Loucy (cell line): ENCODE measurements around the gene RHCE.
"Not testable (repeated sequence)": the region's sequence is repeated elsewhere in the genome, so short reads cannot be mapped to it uniquely, and the experiment has no call there.

Experiments
- H2AFZ ChIP-seq: fragments of 200-600 bp; sonication (generic); 2 replicates; pipeline ENCODE4 v1.6.0; 2016; ENCODE audit warnings: antibody characterized with exemption, mild to moderate bottlenecking, low read length, moderate library complexity
- H3F3A ChIP-seq: fragments of 200-600 bp; 2 replicates; pipeline ENCODE4 v1.6.0; 2016; ENCODE audit warnings: antibody characterized with exemption, low read depth, mild to moderate bottlenecking
- H3K27me3 ChIP-seq: fragments of 200-600 bp; sonication (generic); 2 replicates; pipeline ENCODE4 v1.6.1; 2014; ENCODE audit warnings: low read length, mild to moderate bottlenecking; ENCODE audit not compliant: insufficient read depth, poor library complexity, severe bottlenecking
- H3K36me3 ChIP-seq: fragments of 200-600 bp; sonication (generic); 2 replicates; pipeline ENCODE4 v1.6.1; 2016; ENCODE audit warnings: low read length; ENCODE audit not compliant: insufficient read depth
- H3K4me1 ChIP-seq: fragments of 200-600 bp; sonication (generic); 2 replicates; pipeline ENCODE4 v1.5.1; 2014; ENCODE audit warnings: low read length, mild to moderate bottlenecking; ENCODE audit not compliant: insufficient read depth, poor library complexity, severe bottlenecking
- H3K4me2 ChIP-seq: fragments of 200-600 bp; sonication (generic); 2 replicates; pipeline ENCODE4 v1.6.0; 2014; ENCODE audit warnings: antibody characterized with exemption, low read length, low read depth, mild to moderate bottlenecking; ENCODE audit not compliant: poor library complexity, severe bottlenecking
- H3K4me3 ChIP-seq: fragments of 200-600 bp; sonication (generic); 2 replicates; pipeline ENCODE4 v1.5.1; 2014; ENCODE audit warnings: low read length, mild to moderate bottlenecking, mixed read lengths; ENCODE audit not compliant: poor library complexity, severe bottlenecking
- H3K79me2 ChIP-seq: fragments of 200-600 bp; sonication (generic); 2 replicates; pipeline ENCODE4 v1.6.1; 2014; ENCODE audit warnings: low read length; ENCODE audit not compliant: insufficient read depth
- H3K9ac ChIP-seq: fragments of 200-600 bp; sonication (generic); 2 replicates; pipeline ENCODE4 v1.6.0; 2014; ENCODE audit warnings: mild to moderate bottlenecking, low read depth, low read length, moderate library complexity; ENCODE audit not compliant: poor library complexity, severe bottlenecking
- H3K9me2 ChIP-seq: fragments of 200-600 bp; sonication (generic); replicated peaks from 2 replicates; pipeline ENCODE4 v1.6.1; 2016; ENCODE audit warnings: low read depth, low read length, mixed read lengths
- H3K9me3 ChIP-seq: fragments of 200-600 bp; sonication (generic); 2 replicates; pipeline ENCODE4 v1.6.1; 2014; ENCODE audit warnings: mild to moderate bottlenecking, antibody characterized with exemption, low read length, low read depth; ENCODE audit not compliant: insufficient read depth
- H4K20me1 ChIP-seq: fragments of 200-600 bp; sonication (generic); 2 replicates; pipeline ENCODE4 v1.6.0; 2014; ENCODE audit warnings: antibody characterized with exemption, low read length, mild to moderate bottlenecking; ENCODE audit not compliant: insufficient read depth, poor library complexity, severe bottlenecking
- EZH2phosphoT487 ChIP-seq: fragments of 200-600 bp; IDR thresholded peaks from 2 replicates; pipeline ENCODE4 v1.6.1; 2018; ENCODE audit warnings: antibody characterized with exemption, mild to moderate bottlenecking, moderate library complexity, borderline replicate concordance
- TF ChIP-seq, protein P1 (sequence below): fragments of 200-600 bp; sonication (generic); conservative IDR thresholded peaks from 2 replicates; pipeline ENCODE4 v1.5.1; 2014; ENCODE audit warnings: mild to moderate bottlenecking, antibody characterized with exemption, low read length

Gene RHCE

DNA sequence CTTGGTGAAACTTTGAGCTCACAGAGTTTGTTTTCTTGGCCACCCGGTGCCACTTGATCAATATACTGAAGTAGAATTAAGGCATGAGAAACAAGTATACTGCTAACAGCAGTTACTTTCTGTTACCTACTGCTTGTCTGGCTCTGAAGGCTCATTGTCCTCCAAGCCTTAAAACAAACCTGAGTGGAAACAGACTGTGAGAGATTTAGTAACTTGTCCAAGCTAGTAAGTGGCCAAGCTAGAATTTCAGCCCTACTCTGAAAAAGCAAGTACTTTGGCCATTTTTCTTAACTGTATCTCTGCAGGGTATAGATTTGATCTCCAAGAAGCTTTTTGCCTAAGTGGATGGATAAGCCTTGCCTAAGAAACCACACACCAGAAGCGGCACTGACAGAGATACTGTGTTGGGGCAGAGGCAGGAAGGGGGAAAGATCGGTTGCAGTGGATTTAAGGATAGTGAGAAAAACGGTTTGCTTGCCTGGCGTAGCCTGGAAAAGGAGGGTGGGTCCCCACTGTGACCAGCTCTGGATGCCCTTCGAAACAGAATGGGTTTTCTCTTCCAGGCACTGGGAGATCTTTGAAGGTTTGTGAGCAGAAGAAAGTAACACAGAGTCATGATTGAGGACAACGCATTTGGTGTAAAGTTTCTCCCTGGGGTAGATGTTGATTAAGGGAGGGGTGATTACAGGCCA lies 8.0 kb upstream of the RHCE start:
- H4K20me1 ChIP-seq, result peaks cover 23% of the 10 kb centered on the region
- peaks cover 27% of the 10 kb centered on the region for H3K79me2 ChIP-seq
- peaks cover 26% of the 10 kb centered on the region for H3K4me1 ChIP-seq
- no peaks in the 10 kb centered on the region for H3K9me2 ChIP-seq
- H3K4me3 ChIP-seq, result no peak overlapping the region
- no peaks in the 10 kb centered on the region for H3K9me3 ChIP-seq
- H3F3A ChIP-seq, result no peaks in the 10 kb centered on the region
- TF ChIP-seq, protein P1, sequence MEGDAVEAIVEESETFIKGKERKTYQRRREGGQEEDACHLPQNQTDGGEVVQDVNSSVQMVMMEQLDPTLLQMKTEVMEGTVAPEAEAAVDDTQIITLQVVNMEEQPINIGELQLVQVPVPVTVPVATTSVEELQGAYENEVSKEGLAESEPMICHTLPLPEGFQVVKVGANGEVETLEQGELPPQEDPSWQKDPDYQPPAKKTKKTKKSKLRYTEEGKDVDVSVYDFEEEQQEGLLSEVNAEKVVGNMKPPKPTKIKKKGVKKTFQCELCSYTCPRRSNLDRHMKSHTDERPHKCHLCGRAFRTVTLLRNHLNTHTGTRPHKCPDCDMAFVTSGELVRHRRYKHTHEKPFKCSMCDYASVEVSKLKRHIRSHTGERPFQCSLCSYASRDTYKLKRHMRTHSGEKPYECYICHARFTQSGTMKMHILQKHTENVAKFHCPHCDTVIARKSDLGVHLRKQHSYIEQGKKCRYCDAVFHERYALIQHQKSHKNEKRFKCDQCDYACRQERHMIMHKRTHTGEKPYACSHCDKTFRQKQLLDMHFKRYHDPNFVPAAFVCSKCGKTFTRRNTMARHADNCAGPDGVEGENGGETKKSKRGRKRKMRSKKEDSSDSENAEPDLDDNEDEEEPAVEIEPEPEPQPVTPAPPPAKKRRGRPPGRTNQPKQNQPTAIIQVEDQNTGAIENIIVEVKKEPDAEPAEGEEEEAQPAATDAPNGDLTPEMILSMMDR, result no peak
- no peak for TF ChIP-seq EZH2phosphoT487
- peak overlapping the region; percentile 96 for H3K4me2 ChIP-seq
- no peaks in the 10 kb centered on the region for H3K27me3 ChIP-seq
- no peak overlapping the region for H2AFZ ChIP-seq
- no peaks in the 10 kb centered on the region for H3K36me3 ChIP-seq
- H3K9ac ChIP-seq, result no peak overlapping the region

- no peaks in the 10 kb centered on the region for H3K36me3 ChIP-seq
- H3K79me2 ChIP-seq, result peaks cover 18% of the 10 kb centered on the region
- H3K9ac ChIP-seq, result no peak overlapping the region
- H3F3A ChIP-seq, result no peaks in the 10 kb centered on the region
- H2AFZ ChIP-seq, result no peak overlapping the region
- no peak overlapping the region for H3K4me3 ChIP-seq
- H3K9me2 ChIP-seq, result no peaks in the 10 kb centered on the region
- TF ChIP-seq, protein P1, result no peak
- no peak for TF ChIP-seq EZH2phosphoT487
- peaks cover 17% of the 10 kb centered on the region for H3K4me1 ChIP-seq
- peaks cover 14% of the 10 kb centered on the region for H4K20me1 ChIP-seq
- H3K9me3 ChIP-seq, result no peaks in the 10 kb centered on the region
- no peak overlapping the region for H3K4me2 ChIP-seq
- no peaks in the 10 kb centered on the region for H3K27me3 ChIP-seq
Observed at GRCh38 chr1:25427696-25428095, 7.1 kb upstream of the RHCE start.

GRCh38 chr1:25425098-25426085 lies 4.8 kb upstream of the RHCE start:
- Histone ChIP-seq H3K4me1 (peaks cover 9% of the 10 kb centered on the region), H3K36me3 (no peaks in the 10 kb centered on the region), H3K9me3 (no peaks in the 10 kb centered on the region), H3K9ac (no peak overlapping the region), H3K79me2 (no peaks in the 10 kb centered on the region), H3K4me2 (no peak overlapping the region), H3K27me3 (no peaks in the 10 kb centered on the region), H3K9me2 (no peaks in the 10 kb centered on the region), H3K4me3 (no peak overlapping the region), H3F3A (no peaks in the 10 kb centered on the region), H2AFZ (no peak overlapping the region), H4K20me1 (no peaks in the 10 kb centered on the region)
- TF ChIP-seq EZH2phosphoT487, result no peak
- TF ChIP-seq, protein P1, result no peak

- not testable (repeated sequence) for H3K79me2 ChIP-seq, H2AFZ ChIP-seq, H3K4me2 ChIP-seq, H3K4me3 ChIP-seq, H3K9me2 ChIP-seq, H3K9me3 ChIP-seq, H3K27me3 ChIP-seq, H3F3A ChIP-seq, H4K20me1 ChIP-seq, H3K4me1 ChIP-seq, H3K36me3 ChIP-seq, H3K9ac ChIP-seq
Observed at GRCh38 chr1:25423206-25423605, 2.6 kb upstream of the RHCE start.

DNA sequence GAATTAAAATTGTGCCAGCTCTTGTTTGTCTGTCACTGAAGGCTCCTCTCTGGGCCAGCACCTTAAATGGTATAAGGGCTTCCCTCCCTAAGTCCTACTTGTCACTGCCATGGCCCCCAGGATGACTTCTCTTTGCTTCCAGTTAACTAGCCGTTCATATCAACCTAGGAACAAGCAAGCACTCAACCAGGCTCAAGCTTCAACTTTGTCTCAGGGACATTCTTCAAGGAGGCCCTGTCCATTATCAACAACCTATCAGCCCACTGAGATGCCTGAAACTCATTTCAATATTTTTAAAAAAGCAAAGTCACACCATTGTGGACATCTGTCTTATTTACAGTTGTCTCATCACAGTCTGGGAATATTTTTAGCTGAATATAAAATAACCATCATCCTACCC lies 1.3 kb downstream of the RHCE start:
- H3K4me3 ChIP-seq, H3K4me1 ChIP-seq, H3K79me2 ChIP-seq, H3K36me3 ChIP-seq, H3K27me3 ChIP-seq, H3K9me3 ChIP-seq, H3K4me2 ChIP-seq, H3K9ac ChIP-seq, H3F3A ChIP-seq, H2AFZ ChIP-seq, H3K9me2 ChIP-seq, H4K20me1 ChIP-seq: not testable (repeated sequence)
